Smooth muscle cell of the coronary artery (primary cell): ENCODE data around the gene INPP5B. TPM values are rescaled to one million over a fixed set of nuclear protein-coding genes. Genes with fewer than 3 reads are reported as not detected.

Experiments used
- total RNA-seq: library from RNA; depleted of rRNA; stranded (reverse); fragments of >200 nt; gene quantifications from 2 replicates; pipeline ENCODE4 v1.2.3, GENCODE V29; 2014; ENCODE audit warnings: low replicate concordance

INPP5B gene
- total RNA-seq = 23.1 and 45.3 TPM in 2 replicates

DNA sequence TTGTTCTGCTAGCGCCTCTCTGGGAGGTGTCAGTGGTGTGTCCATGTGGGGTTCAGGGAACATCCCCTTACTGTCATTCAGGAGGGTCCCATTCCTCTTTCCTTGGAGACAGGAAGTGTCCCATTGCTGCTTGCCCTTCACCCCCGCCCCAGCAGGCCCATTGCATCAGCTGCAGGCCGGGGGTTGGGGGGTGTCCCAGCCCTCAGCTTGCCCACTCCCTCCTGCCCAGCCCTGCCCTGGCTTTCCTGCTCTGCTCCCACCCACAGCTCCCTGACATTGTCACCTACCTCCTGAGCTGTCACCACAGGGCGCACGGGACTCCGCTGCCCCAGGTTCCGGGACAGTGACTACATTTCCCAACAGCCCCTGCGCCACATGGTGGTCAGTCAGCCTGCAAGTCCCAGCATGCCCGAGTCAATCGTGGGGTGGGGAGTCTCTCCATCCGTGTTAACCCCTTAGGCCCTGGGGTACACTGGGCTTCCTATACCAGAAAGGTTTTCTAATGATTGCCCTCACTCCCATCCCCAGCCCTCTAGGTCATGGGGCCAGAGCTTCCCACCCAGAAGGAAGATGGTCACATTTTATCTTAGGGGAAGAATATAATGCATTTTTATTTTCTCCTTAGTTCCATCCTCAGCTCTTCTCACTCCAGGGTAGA, at the start of gene INPP5B:
Gene INPP5B (minus strand): TSS at position 351 of the 658 bp plus-strand sequence. CDS start 745 bp downstream, outside the sequence.

DNA sequence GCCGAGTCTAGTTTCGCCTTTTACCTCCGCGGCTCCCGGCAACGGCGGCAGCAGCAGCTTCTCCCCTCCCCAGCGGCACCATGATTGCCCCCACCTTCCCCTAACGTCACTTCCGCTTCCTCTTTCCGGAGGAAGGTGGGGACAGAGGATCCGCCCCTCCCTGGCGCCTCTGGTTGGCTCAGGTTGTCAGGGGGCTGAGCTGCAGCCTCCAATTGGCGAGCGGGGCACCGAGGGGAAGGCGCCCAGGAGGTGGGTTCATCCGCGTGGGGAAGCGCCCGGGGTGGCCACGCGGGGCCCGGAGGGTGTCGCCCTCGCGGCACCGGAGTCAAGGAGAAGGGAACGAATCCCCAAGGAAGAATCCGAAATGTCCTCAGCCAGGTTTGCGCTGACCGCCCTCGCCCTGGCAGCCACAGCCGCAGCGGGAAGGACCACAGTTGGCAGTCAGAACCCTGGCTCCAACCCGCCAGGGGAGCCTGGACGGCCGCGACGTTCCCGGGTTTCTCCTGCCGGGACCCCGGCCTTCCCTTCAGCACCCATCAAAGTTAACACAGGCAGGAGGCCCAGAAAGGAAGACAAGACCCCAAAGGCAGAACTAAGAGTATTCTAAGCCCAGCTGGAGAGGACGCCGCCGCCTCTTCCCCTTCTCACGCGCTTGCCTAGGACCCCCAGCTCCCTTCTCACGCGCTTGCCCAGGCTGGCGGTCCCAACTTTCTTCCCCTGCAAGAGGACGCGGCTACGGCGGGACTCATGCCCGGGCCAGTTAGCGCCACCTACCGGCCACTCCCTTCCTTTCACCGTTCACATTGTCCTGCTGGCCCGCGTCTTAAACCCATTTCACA, 87.1 kb downstream of the INPP5B start, which contains the start of gene MTF1:
Gene MTF1 (minus strand): TSS at position 86 of the 839 bp plus-strand sequence. CDS start 1,934 bp downstream, outside the sequence.

Other genes starting within 250 kb of the INPP5B start
- not detected in 2 replicates for gene EPHA10, start 181.9 kb downstream of the INPP5B start, total RNA-seq
- gene MANEAL, start 153.2 kb downstream of the INPP5B start, total RNA-seq = 0.35 and 0.38 TPM in 2 replicates
- gene C1orf122, start 139.3 kb downstream of the INPP5B start, total RNA-seq = 4.7 and 27.9 TPM in 2 replicates
- 4.4 and 17.4 TPM in 2 replicates for gene YRDC, start 138.8 kb downstream of the INPP5B start, total RNA-seq
- 1.9 and 2.0 TPM in 2 replicates for gene MTF1, start 87.5 kb downstream of the INPP5B start, total RNA-seq
- gene SF3A3, start 43.0 kb upstream of the INPP5B start, total RNA-seq = 84.4 and 99.5 TPM in 2 replicates
- 10.9 and 26.4 TPM in 2 replicates for gene FHL3, start 58.5 kb upstream of the INPP5B start, total RNA-seq
- gene UTP11, start 65.7 kb upstream of the INPP5B start, total RNA-seq = 12.5 and 32.8 TPM in 2 replicates
- gene POU3F1, start 99.7 kb upstream of the INPP5B start, total RNA-seq = not detected in 2 replicates